SK-N-SH treated with all-trans-retinoic acid at 6 μM for 48 hours (cell line): ENCODE results near the gene RCAN1.

Experiments
- ATAC-seq: fragments of 200-7000 bp; cut with Tn5 transposase; 3 replicates; pipeline ENCODE4 v1.9.1; 2020; ENCODE audit warnings: mild to moderate bottlenecking, moderate library complexity
- ARNTL ChIP-seq: fragments of 450-650 bp; formaldehyde crosslinking; IDR thresholded peaks from 2 replicates; pipeline ENCODE4 v1.5.0; 2020; ENCODE audit warnings: low read depth, mild to moderate bottlenecking, moderate library complexity, borderline replicate concordance
- BACH2 ChIP-seq: fragments of 250-450 bp; sonication (Bioruptor Pico); IDR thresholded peaks from 2 replicates; pipeline ENCODE4 v1.9.0; 2021; ENCODE audit warnings: mild to moderate bottlenecking, borderline replicate concordance
- CREB5 ChIP-seq: fragments of 250-450 bp; sonication (Bioruptor Pico); IDR thresholded peaks from 2 replicates; pipeline ENCODE4 v1.5.1; 2020; ENCODE audit warnings: low read depth, mild to moderate bottlenecking, moderate library complexity
- CSDC2 ChIP-seq: fragments of 250-450 bp; sonication (Bioruptor Pico); IDR thresholded peaks from 2 replicates; pipeline ENCODE4 v1.5.0; 2020; ENCODE audit warnings: mild to moderate bottlenecking, moderate library complexity
- ESRRG ChIP-seq: fragments of 250-450 bp; sonication (Bioruptor Pico); IDR thresholded peaks from 2 replicates; pipeline ENCODE4 v1.6.1; 2021; ENCODE audit warnings: mild to moderate bottlenecking
- GLIS3 ChIP-seq: fragments of 250-450 bp; sonication (Bioruptor Pico); IDR thresholded peaks from 2 replicates; pipeline ENCODE4 v1.5.0; 2020; ENCODE audit warnings: mild to moderate bottlenecking, moderate library complexity
- ISL1 ChIP-seq: fragments of 250-450 bp; sonication (Bioruptor Pico); IDR thresholded peaks from 2 replicates; pipeline ENCODE4 v2.1.2; 2022; ENCODE audit warnings: mild to moderate bottlenecking, moderate library complexity
- OSR1 ChIP-seq: fragments of 250-450 bp; sonication (Bioruptor Pico); IDR thresholded peaks from 2 replicates; pipeline ENCODE4 v1.8.0; 2022; ENCODE audit warnings: moderate library complexity, mild to moderate bottlenecking, inconsistent platforms
- PATZ1 ChIP-seq: fragments of 250-450 bp; sonication (Bioruptor Pico); IDR thresholded peaks from 2 replicates; pipeline ENCODE4 v1.8.0; 2020; ENCODE audit warnings: mild to moderate bottlenecking, moderate library complexity, borderline replicate concordance
- POU6F1 ChIP-seq: fragments of 250-450 bp; sonication (Bioruptor Pico); IDR thresholded peaks from 2 replicates; pipeline ENCODE4 v1.8.0; 2021; ENCODE audit warnings: low read depth, mild to moderate bottlenecking, moderate library complexity, borderline replicate concordance
- RARB ChIP-seq: fragments of 250-450 bp; sonication (Bioruptor Pico); IDR thresholded peaks from 2 replicates; pipeline ENCODE4 v1.8.0; 2021; ENCODE audit warnings: mild to moderate bottlenecking, moderate library complexity
- SNAI2 ChIP-seq: fragments of 250-450 bp; sonication (Bioruptor Pico); IDR thresholded peaks from 2 replicates; pipeline ENCODE4 v1.5.0; 2020; ENCODE audit warnings: mild to moderate bottlenecking, moderate library complexity
- TCF4 ChIP-seq: fragments of 250-450 bp; sonication (Bioruptor Pico); IDR thresholded peaks from 2 replicates; pipeline ENCODE4 v1.8.0; 2021; ENCODE audit warnings: mild to moderate bottlenecking, moderate library complexity, borderline replicate concordance
- TOX ChIP-seq: fragments of 250-450 bp; sonication (Bioruptor Pico); IDR thresholded peaks from 2 replicates; pipeline ENCODE4 v1.8.0; 2021; ENCODE audit warnings: mild to moderate bottlenecking, moderate library complexity, borderline replicate concordance
- TSHZ2 ChIP-seq: fragments of 250-450 bp; sonication (Bioruptor Pico); IDR thresholded peaks from 2 replicates; pipeline ENCODE4 v1.5.0; 2020; ENCODE audit warnings: mild to moderate bottlenecking, moderate library complexity
- ZC3H10 ChIP-seq: fragments of 250-450 bp; sonication (Bioruptor Pico); IDR thresholded peaks from 2 replicates; pipeline ENCODE4 v1.5.1; 2021; ENCODE audit warnings: mild to moderate bottlenecking, moderate library complexity
- ZFP3 ChIP-seq: fragments of 250-450 bp; sonication (Bioruptor Pico); IDR thresholded peaks from 2 replicates; pipeline ENCODE4 v1.5.0; 2020; ENCODE audit warnings: mild to moderate bottlenecking, moderate library complexity
- ZFP30 ChIP-seq: fragments of 450-650 bp; formaldehyde crosslinking; IDR thresholded peaks from 2 replicates; pipeline ENCODE4 v1.5.0; 2022; ENCODE audit warnings: mild to moderate bottlenecking, moderate library complexity
- ZNF565 ChIP-seq: fragments of 450-650 bp; formaldehyde crosslinking; conservative IDR thresholded peaks from 2 replicates; pipeline ENCODE4 v1.5.0; 2020; ENCODE audit warnings: low read depth, mild to moderate bottlenecking, moderate library complexity
- ZNF70 ChIP-seq: fragments of 450-650 bp; formaldehyde crosslinking; IDR thresholded peaks from 2 replicates; pipeline ENCODE4 v1.5.0; 2020; ENCODE audit warnings: mild to moderate bottlenecking, moderate library complexity
- ZNF8 ChIP-seq: fragments of 450-650 bp; formaldehyde crosslinking; IDR thresholded peaks from 2 replicates; pipeline ENCODE4 v1.5.0; 2020; ENCODE audit warnings: mild to moderate bottlenecking, moderate library complexity

Gene RCAN1

GRCh38 chr21:34523019-34523555, 91.8 kb downstream of the RCAN1 start (continued):
- TF ChIP-seq ZNF70 (CRISPR knock-in tag) = no peak
- TF ChIP-seq BACH2 = no peak
- TF ChIP-seq TOX = no peak
- TF ChIP-seq GLIS3 (CRISPR knock-in tag) = no peak
- TF ChIP-seq ZC3H10 (CRISPR knock-in tag) = no peak
- no peak for TF ChIP-seq OSR1
- TF ChIP-seq ESRRG = no peak
- no peak for TF ChIP-seq CREB5 (CRISPR knock-in tag)
- TF ChIP-seq ZFP3 (CRISPR knock-in tag) = no peak

- no peak for TF ChIP-seq ZFP3 (CRISPR knock-in tag)
- no peak for TF ChIP-seq CREB5 (CRISPR knock-in tag)
- no peak for TF ChIP-seq SNAI2 (CRISPR knock-in tag)
- TF ChIP-seq CSDC2 = no peak
- TF ChIP-seq ZNF8 (CRISPR knock-in tag) = no peak
- no peak for TF ChIP-seq TSHZ2 (CRISPR knock-in tag)
- TF ChIP-seq ISL1 (CRISPR knock-in tag) = no peak
- no peak for TF ChIP-seq ZFP30 (CRISPR knock-in tag)
- no peak for TF ChIP-seq ZC3H10 (CRISPR knock-in tag)
- no peak for TF ChIP-seq ZNF565 (CRISPR knock-in tag)
- no peak for TF ChIP-seq ESRRG
- TF ChIP-seq POU6F1 (CRISPR knock-in tag) = no peak
- TF ChIP-seq ARNTL = no peak
- no peak for TF ChIP-seq TOX
- no peak for TF ChIP-seq TCF4
- no peak for ATAC-seq
Observed at GRCh38 chr21:34522284-34522683, 92.6 kb downstream of the RCAN1 start.

GRCh38 chr21:34521561-34521960, 93.4 kb downstream of the RCAN1 start:
- no peak for TF ChIP-seq SNAI2 (CRISPR knock-in tag)
- TF ChIP-seq, all 23 proteins: peak for 0
- ATAC-seq = no peak

GRCh38 chr21:34520764-34521508, 94.0 kb downstream of the RCAN1 start:
- ATAC-seq = no peak
- TF ChIP-seq ZNF565 (CRISPR knock-in tag) (no peak), OSR1 (no peak), PATZ1 (CRISPR knock-in tag) (no peak), ISL1 (CRISPR knock-in tag) (no peak), ZFP30 (CRISPR knock-in tag) (no peak), POU6F1 (CRISPR knock-in tag) (no peak), CSDC2 (no peak), ZFP3 (CRISPR knock-in tag) (no peak), RARB (CRISPR knock-in tag) (no peak), ZNF70 (CRISPR knock-in tag) (no peak), ESRRG (no peak)
